Measurements from ENCODE around the gene NLRP8.

The NLRP8 gene

GRCh38 chr19:55962186-55962585 lies 14.6 kb downstream of the NLRP8 start:
- Histone ChIP-seq H3K27ac (no peak overlapping the region), H3K4me3 (no peak overlapping the region)
- TF ChIP-seq CTCF (IDR thresholded peaks at IDR 0.05) = no peak
- no peak for DNase-seq (ENCODE audit: low spot score)

- H3K4me3 ChIP-seq = no peak overlapping the region
- TF ChIP-seq CTCF (IDR thresholded peaks at IDR 0.05) = no peak
- no peak for DNase-seq (ENCODE audit: low spot score)
Measured at GRCh38 chr19:55973982-55974381, 26.4 kb downstream of the NLRP8 start.

DNA sequence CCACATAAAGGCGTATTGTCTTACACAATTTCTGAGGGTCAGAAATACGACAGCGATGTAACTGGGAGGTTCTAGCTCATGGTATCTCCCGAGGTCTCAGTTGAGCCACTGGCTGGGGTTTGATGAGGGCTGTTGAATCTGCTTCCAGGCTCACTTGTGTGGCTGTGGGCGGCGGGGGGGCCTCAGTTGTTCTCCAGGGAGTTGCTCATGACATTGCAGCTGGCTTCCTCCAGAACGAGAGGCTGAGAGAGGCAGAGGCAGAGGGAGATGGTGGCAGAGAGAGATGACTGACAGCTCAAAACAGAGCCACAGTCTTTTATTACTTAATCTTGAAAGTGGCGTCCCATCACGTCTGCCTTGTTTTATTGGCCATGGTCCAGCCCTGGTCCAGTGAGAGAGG lies 32.8 kb downstream of the NLRP8 start:
- Histone ChIP-seq H3K27ac (no peak overlapping the region), H3K4me3 (no peak overlapping the region)
- TF ChIP-seq CTCF (IDR thresholded peaks at IDR 0.05) = no peak
- DNase-seq (ENCODE audit: low spot score) = no peak

More at GRCh38 chr19:55973982-55974381, 26.4 kb downstream of the NLRP8 start:
- H3K27ac ChIP-seq = no peak overlapping the region

GRCh38 chr19:55985254-55985653 lies 37.6 kb downstream of the NLRP8 start:
- Histone ChIP-seq H3K4me3 (no peak overlapping the region), H3K27ac (no peak overlapping the region)
- TF ChIP-seq CTCF (IDR thresholded peaks at IDR 0.05) = no peak
- DNase-seq (ENCODE audit: low spot score) = no peak

DNA sequence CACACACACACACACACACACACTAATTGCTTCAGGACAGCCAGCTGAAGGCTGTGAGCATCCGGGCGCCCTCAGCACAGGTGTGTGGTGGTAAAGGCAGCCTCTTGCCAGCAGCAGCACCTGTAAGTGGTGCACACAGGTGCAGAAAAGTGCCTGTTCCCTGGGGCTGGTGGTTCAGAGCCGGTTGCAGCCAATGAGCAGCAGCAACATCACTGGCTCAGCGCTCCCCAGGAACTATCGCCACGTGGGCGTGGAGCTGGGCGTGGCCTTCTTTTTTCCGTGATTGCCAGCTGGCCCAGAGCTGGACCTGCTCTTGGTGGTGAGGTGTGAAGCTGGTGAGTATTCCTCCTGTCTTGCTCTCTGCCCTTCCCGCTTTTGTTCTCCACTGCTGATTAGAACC lies 38.9 kb downstream of the NLRP8 start, which contains the start of gene NLRP5:
NLRP5 (plus strand) TSS at position 289 of the 400 bp plus-strand sequence.
- H3K4me3 ChIP-seq = no peak within 1 kb of the TSS
- DNase-seq (ENCODE audit: low spot score) = no peak
- no peak within 1 kb of the TSS for H3K27ac ChIP-seq
- no peak for TF ChIP-seq CTCF (IDR thresholded peaks at IDR 0.05)

DNA sequence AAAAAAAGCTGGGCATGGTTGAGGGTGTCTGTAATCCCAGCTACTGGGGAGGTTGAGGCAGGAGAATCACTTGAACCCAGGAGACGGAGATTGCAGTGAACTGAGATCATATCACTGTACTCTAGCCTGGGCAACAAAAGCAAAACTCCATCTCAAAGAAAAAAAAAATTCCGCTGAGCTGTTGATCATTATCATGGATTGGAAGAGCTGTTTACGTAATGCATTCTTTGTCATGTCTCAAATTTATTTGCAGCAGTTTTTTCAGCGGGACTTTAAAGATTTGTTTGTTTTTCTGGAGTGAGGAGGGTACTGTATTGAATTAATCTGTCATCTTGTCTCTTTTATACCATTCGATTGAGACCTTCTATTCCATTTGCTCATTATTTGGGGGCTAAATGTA lies 43.2 kb downstream of the NLRP8 start:
- H3K27ac ChIP-seq = no peak overlapping the region
- DNase-seq (ENCODE audit: low spot score) = no peak
- H3K4me3 ChIP-seq = no peak overlapping the region
- TF ChIP-seq CTCF (IDR thresholded peaks at IDR 0.05) = no peak

- Histone ChIP-seq H3K27ac (no peak overlapping the region), H3K4me3 (no peak overlapping the region)
- no peak for TF ChIP-seq CTCF (IDR thresholded peaks at IDR 0.05)
- no peak for DNase-seq (ENCODE audit: low spot score)
Measured at GRCh38 chr19:55993492-55993891, 45.9 kb downstream of the NLRP8 start.

Data from coronary artery (tissue), 2 donors.